Endothelial cell (in vitro differentiated cells): ENCODE measurements around the gene CDH26. TPM values are rescaled to one million over a fixed set of nuclear protein-coding genes. Genes with fewer than 3 reads are reported as not detected.
"Not testable (repeated sequence)": the region's sequence is repeated elsewhere in the genome, so short reads cannot be mapped to it uniquely, and the experiment has no call there.

ENCODE experiments used
- DNase-seq: peaks from one replicate; pipeline ENCODE4 v3.0.0; 2021; ENCODE audit warnings: low spot score
- H3K27ac Mint-ChIP-seq: one replicate; pipeline ENCODE4 v1.8.0; 2021; ENCODE audit warnings: mixed read lengths, inconsistent platforms; ENCODE audit not compliant: unreplicated experiment
- H3K27me3 Mint-ChIP-seq: one replicate; pipeline ENCODE4 v1.8.0; 2021; ENCODE audit warnings: mild to moderate bottlenecking, moderate library complexity, mixed read lengths, inconsistent platforms; ENCODE audit not compliant: unreplicated experiment
- H3K36me3 Mint-ChIP-seq: one replicate; pipeline ENCODE4 v1.8.0; 2021; ENCODE audit warnings: mild to moderate bottlenecking, low read depth, mixed read lengths, inconsistent platforms; ENCODE audit not compliant: unreplicated experiment
- H3K4me1 Mint-ChIP-seq: one replicate; pipeline ENCODE4 v1.8.0; 2021; ENCODE audit warnings: mild to moderate bottlenecking, mixed read lengths, inconsistent platforms; ENCODE audit not compliant: unreplicated experiment
- H3K4me3 Mint-ChIP-seq: one replicate; pipeline ENCODE4 v1.8.0; 2021; ENCODE audit warnings: mild to moderate bottlenecking, mixed read lengths, inconsistent platforms; ENCODE audit not compliant: unreplicated experiment
- H3K9me3 Mint-ChIP-seq: one replicate; pipeline ENCODE4 v1.8.0; 2021; ENCODE audit warnings: mixed read lengths, inconsistent platforms; ENCODE audit not compliant: unreplicated experiment
- CTCF ChIP-seq: fragments of 200-600 bp; sonication (generic); IDR thresholded peaks from one replicate; pipeline ENCODE4 v1.5.0; 2021; ENCODE audit warnings: antibody characterized with exemption; ENCODE audit not compliant: unreplicated experiment
- total RNA-seq: library from RNA; stranded (reverse); fragmentation: NEBNext Ultra II Directional; extraction: Animal tissue kit (Norgen Biotek cat#: 25700); gene quantifications from one replicate; pipeline ENCODE4 v1.2.1, GENCODE V29; 2021; ENCODE audit not compliant: unreplicated experiment

Gene CDH26
- total RNA-seq, 1 donor from 2014 or later, result 5.4 TPM

GRCh38 chr20:59949911-59950310 lies 8.3 kb upstream of the CDH26 start:
- Mint-ChIP-seq H3K27ac (no peak overlapping the region), H3K27me3 (no peaks in the 10 kb centered on the region)

GRCh38 chr20:59954718-59955117 lies 3.5 kb upstream of the CDH26 start:
- Mint-ChIP-seq H3K27ac (no peak overlapping the region), H3K27me3 (no peaks in the 10 kb centered on the region), H3K9me3 (no peaks in the 10 kb centered on the region)

More at GRCh38 chr20:59949911-59950310, 8.3 kb upstream of the CDH26 start:
- Mint-ChIP-seq H3K4me1 (peaks cover 3% of the 10 kb centered on the region), H3K9me3 (no peaks in the 10 kb centered on the region), H3K4me3 (no peak overlapping the region), H3K36me3 (no peaks in the 10 kb centered on the region)
- DNase-seq, result no peak
- TF ChIP-seq CTCF, result no peak

GRCh38 chr20:59955131-59955796 lies 3.0 kb upstream of the CDH26 start:
- Mint-ChIP-seq H3K4me3 (no peak overlapping the region), H3K4me1 (peaks cover 3% of the 10 kb centered on the region), H3K27me3 (peaks cover 1% of the 10 kb centered on the region), H3K36me3 (no peaks in the 10 kb centered on the region), H3K9me3 (no peaks in the 10 kb centered on the region), H3K27ac (no peak overlapping the region)
- DNase-seq, result no peak
- peak; percentile 16 for TF ChIP-seq CTCF

More at GRCh38 chr20:59954718-59955117, 3.5 kb upstream of the CDH26 start:
- no peaks in the 10 kb centered on the region for H3K36me3 Mint-ChIP-seq
- peak; percentile 6 for TF ChIP-seq CTCF
- peaks cover 3% of the 10 kb centered on the region for H3K4me1 Mint-ChIP-seq
- H3K4me3 Mint-ChIP-seq, result no peak overlapping the region
- no peak for DNase-seq

GRCh38 chr20:59957568-59957967 lies 655 bp upstream of the CDH26 start:
- not testable (repeated sequence) for H3K27me3 Mint-ChIP-seq, DNase-seq, H3K4me3 Mint-ChIP-seq, H3K36me3 Mint-ChIP-seq, H3K27ac Mint-ChIP-seq, H3K9me3 Mint-ChIP-seq, H3K4me1 Mint-ChIP-seq

- Mint-ChIP-seq H3K4me3 (no peak overlapping the region), H3K27ac (no peak overlapping the region), H3K27me3 (peaks cover 1% of the 10 kb centered on the region), H3K4me1 (no peaks in the 10 kb centered on the region), H3K36me3 (no peaks in the 10 kb centered on the region), H3K9me3 (no peaks in the 10 kb centered on the region)
- TF ChIP-seq CTCF, result no peak
- no peak for DNase-seq
Observed at GRCh38 chr20:59958626-59959025, 403 bp downstream of the CDH26 start.
